Duodenal mucosa (tissue), 2 donors: ENCODE data around the gene PARD3B.

Source experiments
- H3K27ac ChIP-seq: one replicate; pipeline ENCODE4 v1.7.0; 2013; ENCODE audit warnings: low read depth, low read length
- H3K27me3 ChIP-seq, 2 donors: one replicate each; pipeline ENCODE4 v1.7.0; 2013; ENCODE audit warnings: low read length in 2 of 2, control low read depth in 1 of 2; ENCODE audit not compliant: insufficient read depth in 2 of 2, control insufficient read depth in 1 of 2
- H3K36me3 ChIP-seq, 2 donors: one replicate each; pipeline ENCODE4 v1.7.0; 2013; ENCODE audit warnings: low read length in 2 of 2, control low read depth in 1 of 2; ENCODE audit not compliant: insufficient read depth in 2 of 2, control insufficient read depth in 1 of 2
- H3K4me1 ChIP-seq, 2 donors: one replicate each; pipeline ENCODE4 v1.7.0; 2013; ENCODE audit warnings: low read length in 2 of 2, control low read depth in 1 of 2; ENCODE audit not compliant: insufficient read depth in 2 of 2, control insufficient read depth in 1 of 2
- H3K4me3 ChIP-seq, 2 donors: one replicate each; pipeline ENCODE4 v1.7.0; 2013; ENCODE audit warnings: low read length in 2 of 2, low read depth in 1 of 2
- H3K9ac ChIP-seq, 2 donors: one replicate each; pipeline ENCODE4 v1.7.0; 2013; ENCODE audit warnings: low read length in 2 of 2, low read depth in 1 of 2
- H3K9me3 ChIP-seq, 2 donors: one replicate each; pipeline ENCODE4 v1.7.0; 2013; ENCODE audit warnings: low read length in 2 of 2, control low read depth in 1 of 2; ENCODE audit not compliant: control insufficient read depth in 1 of 2

The PARD3B gene

GRCh38 chr2:205087862-205088261 is 542.6 kb downstream of the PARD3B start:
- Histone ChIP-seq H3K27me3 (no peaks in the 10 kb centered on the region), H3K9ac (no peak overlapping the region), H3K9me3 (no peaks in the 10 kb centered on the region), H3K27ac (no peak overlapping the region), H3K36me3 (no peaks in the 10 kb centered on the region), H3K4me1 (no peaks in the 10 kb centered on the region), H3K4me3 (no peak overlapping the region)

- Histone ChIP-seq H3K9ac (no peak overlapping the region), H3K27me3 (no peaks in the 10 kb centered on the region), H3K36me3 (no peaks in the 10 kb centered on the region), H3K4me3 (no peak overlapping the region), H3K27ac (no peak overlapping the region), H3K9me3 (no peaks in the 10 kb centered on the region), H3K4me1 (no peaks in the 10 kb centered on the region)
Observed at GRCh38 chr2:205089958-205090357, 544.7 kb downstream of the PARD3B start.

- no peak overlapping the region for H3K27ac ChIP-seq
- H3K9ac ChIP-seq = no peak overlapping the region
- H3K36me3 ChIP-seq = no peaks in the 10 kb centered on the region
- H3K27me3 ChIP-seq = no peaks in the 10 kb centered on the region
- no peaks in the 10 kb centered on the region for H3K9me3 ChIP-seq
- H3K4me1 ChIP-seq = no peaks in the 10 kb centered on the region
- H3K4me3 ChIP-seq = no peak overlapping the region
Observed at GRCh38 chr2:205091411-205091810, 546.1 kb downstream of the PARD3B start.

GRCh38 chr2:205094031-205094430 is 548.8 kb downstream of the PARD3B start:
- Histone ChIP-seq H3K27me3 (no peaks in the 10 kb centered on the region), H3K27ac (no peak overlapping the region)

GRCh38 chr2:205103699-205104098 is 558.4 kb downstream of the PARD3B start:
- no peak overlapping the region for H3K27ac ChIP-seq
- no peaks in the 10 kb centered on the region for H3K27me3 ChIP-seq
- H3K36me3 ChIP-seq = no peaks in the 10 kb centered on the region
- no peak overlapping the region for H3K9ac ChIP-seq
- no peaks in the 10 kb centered on the region for H3K9me3 ChIP-seq
- no peaks in the 10 kb centered on the region for H3K4me1 ChIP-seq
- no peak overlapping the region for H3K4me3 ChIP-seq

More at GRCh38 chr2:205094031-205094430, 548.8 kb downstream of the PARD3B start:
- Histone ChIP-seq H3K9ac (no peak overlapping the region), H3K4me1 (no peaks in the 10 kb centered on the region), H3K4me3 (no peak overlapping the region), H3K9me3 (no peaks in the 10 kb centered on the region), H3K36me3 (no peaks in the 10 kb centered on the region)

GRCh38 chr2:205107810-205108209 is 562.5 kb downstream of the PARD3B start:
- Histone ChIP-seq H3K9me3 (no peaks in the 10 kb centered on the region), H3K27me3 (no peaks in the 10 kb centered on the region), H3K36me3 (no peaks in the 10 kb centered on the region), H3K9ac (no peak overlapping the region), H3K4me3 (no peak overlapping the region), H3K4me1 (no peaks in the 10 kb centered on the region), H3K27ac (no peak overlapping the region)

- H3K27ac ChIP-seq = no peak overlapping the region
Observed at GRCh38 chr2:205115511-205115910, 570.2 kb downstream of the PARD3B start.

GRCh38 chr2:205117125-205117524 is 571.9 kb downstream of the PARD3B start:
- peaks cover 0 to 4% of the 10 kb centered on the region in 2 donors for H3K36me3 ChIP-seq
- H3K27ac ChIP-seq = no peak overlapping the region
- H3K4me1 ChIP-seq = no peaks in the 10 kb centered on the region
- H3K9ac ChIP-seq = no peak overlapping the region
- no peaks in the 10 kb centered on the region for H3K9me3 ChIP-seq
- no peak overlapping the region for H3K4me3 ChIP-seq
- no peaks in the 10 kb centered on the region for H3K27me3 ChIP-seq

More at GRCh38 chr2:205115511-205115910, 570.2 kb downstream of the PARD3B start:
- Histone ChIP-seq H3K9me3 (no peaks in the 10 kb centered on the region), H3K36me3 (no peaks in the 10 kb centered on the region), H3K27me3 (no peaks in the 10 kb centered on the region), H3K4me3 (no peak overlapping the region), H3K9ac (no peak overlapping the region), H3K4me1 (no peaks in the 10 kb centered on the region)

GRCh38 chr2:205119136-205119535 is 573.9 kb downstream of the PARD3B start:
- H3K9me3 ChIP-seq = no peaks in the 10 kb centered on the region
- no peaks in the 10 kb centered on the region for H3K27me3 ChIP-seq
- peaks cover 0 to 4% of the 10 kb centered on the region in 2 donors for H3K36me3 ChIP-seq

GRCh38 chr2:205128726-205129125 is 583.5 kb downstream of the PARD3B start:
- Histone ChIP-seq H3K27ac (no peak overlapping the region), H3K4me1 (no peaks in the 10 kb centered on the region), H3K36me3 (peaks cover 0 to 5% of the 10 kb centered on the region in 2 donors), H3K4me3 (no peak overlapping the region), H3K9me3 (no peaks in the 10 kb centered on the region), H3K27me3 (no peaks in the 10 kb centered on the region), H3K9ac (no peak overlapping the region)

More at GRCh38 chr2:205119136-205119535, 573.9 kb downstream of the PARD3B start:
- Histone ChIP-seq H3K4me3 (no peak overlapping the region), H3K9ac (no peak overlapping the region), H3K4me1 (no peaks in the 10 kb centered on the region), H3K27ac (no peak overlapping the region)

- Histone ChIP-seq H3K9ac (no peak overlapping the region), H3K4me1 (no peaks in the 10 kb centered on the region), H3K27ac (no peak overlapping the region), H3K9me3 (no peaks in the 10 kb centered on the region), H3K4me3 (no peak overlapping the region), H3K36me3 (peaks cover 0 to 5% of the 10 kb centered on the region in 2 donors), H3K27me3 (no peaks in the 10 kb centered on the region)
Observed at GRCh38 chr2:205129531-205129930, 584.3 kb downstream of the PARD3B start.
